Left renal cortex interstitium (tissue), 4 donors: Measurements from ENCODE around the gene KDM1A. TPM values are rescaled to one million over a fixed set of nuclear protein-coding genes. Genes with fewer than 3 reads are reported as not detected.
"Not testable (repeated sequence)": the region's sequence is repeated elsewhere in the genome, so short reads cannot be mapped to it uniquely, and the experiment has no call there.

ENCODE experiments used
- DNase-seq, 4 donors: peaks; one replicate each; pipeline ENCODE4 v3.0.0-alpha.2; 2013; ENCODE audit warnings: low read depth in 4 of 4, low spot score in 2 of 4, missing footprints in 1 of 4
- polyA plus RNA-seq, 4 donors: library from polyadenylated mRNA; unstranded; fragments of 120-200 nt; gene quantifications; one replicate each; pipeline ENCODE4 v1.2.1, GENCODE V29; 2013; ENCODE audit not compliant: insufficient read length in 4 of 4

The KDM1A gene
- polyA plus RNA-seq, 4 donors, result 129 to 142 (median 135) TPM

- not testable (repeated sequence) for DNase-seq
These were observed 9.2 kb upstream of the KDM1A start for GRCh38 chr1:23010025-23010424.

DNA sequence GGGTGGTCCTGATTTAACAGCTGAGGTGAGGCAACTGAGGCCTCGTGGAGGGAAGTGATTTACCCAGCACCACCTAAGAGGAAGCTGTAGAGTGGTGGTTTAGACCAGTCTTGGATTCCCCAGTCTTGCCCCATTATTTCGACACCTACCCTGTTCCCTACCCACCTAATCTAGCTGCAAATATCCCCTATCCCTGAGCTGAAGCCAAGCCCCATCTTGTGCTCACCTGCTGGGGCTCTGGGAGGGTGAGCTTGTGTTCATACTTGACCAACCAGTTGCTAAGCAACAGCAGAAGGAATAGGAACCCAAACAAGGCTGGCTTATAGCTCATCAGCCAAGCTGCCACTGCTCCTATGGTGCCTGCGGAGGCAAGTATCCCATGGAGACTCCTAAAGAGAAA, 5.6 kb upstream of the KDM1A start:
- DNase-seq, result peak in 1 of 4 donors; percentile 57

GRCh38 chr1:23018661-23019093, 591 bp upstream of the KDM1A start:
- no peak for DNase-seq

GRCh38 chr1:23019863-23020625, 776 bp downstream of the KDM1A start:
- peak in 3 of 4 donors; percentile 31 to 79 (median 65) for DNase-seq

DNA sequence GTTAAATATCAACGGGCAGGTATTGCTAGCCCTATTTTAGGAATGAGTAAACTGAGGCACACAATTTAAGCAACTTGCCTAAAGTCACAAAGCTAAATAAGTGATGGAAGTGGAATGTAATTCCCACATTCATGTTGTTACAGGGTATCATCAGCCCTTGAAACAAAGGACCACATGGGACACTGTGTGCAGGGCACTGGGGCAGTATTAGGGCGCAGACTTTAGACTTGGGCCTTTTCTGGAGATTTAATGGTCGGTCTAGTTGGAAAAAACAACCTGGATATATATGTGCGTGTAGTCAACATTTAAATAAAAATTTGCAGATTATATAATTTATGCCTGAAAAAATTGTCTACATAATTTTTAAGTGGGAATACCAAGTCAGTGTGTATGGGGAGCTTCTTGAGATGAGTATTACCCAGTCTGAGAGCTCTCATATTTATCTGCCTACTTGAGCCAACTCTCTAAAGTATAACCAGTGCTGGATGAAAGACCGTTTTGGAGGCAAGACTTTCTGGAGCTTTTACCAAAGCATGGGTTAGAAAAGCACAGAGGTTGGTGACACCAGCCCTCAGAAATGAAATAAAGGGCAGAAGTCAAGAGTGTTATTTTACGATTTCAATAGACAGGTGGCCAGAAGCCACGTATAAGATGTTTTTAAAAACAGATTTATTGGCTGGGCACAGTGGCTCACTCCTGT, 1.6 kb downstream of the KDM1A start:
- DNase-seq, result peak in 1 of 4 donors; percentile 25

DNA sequence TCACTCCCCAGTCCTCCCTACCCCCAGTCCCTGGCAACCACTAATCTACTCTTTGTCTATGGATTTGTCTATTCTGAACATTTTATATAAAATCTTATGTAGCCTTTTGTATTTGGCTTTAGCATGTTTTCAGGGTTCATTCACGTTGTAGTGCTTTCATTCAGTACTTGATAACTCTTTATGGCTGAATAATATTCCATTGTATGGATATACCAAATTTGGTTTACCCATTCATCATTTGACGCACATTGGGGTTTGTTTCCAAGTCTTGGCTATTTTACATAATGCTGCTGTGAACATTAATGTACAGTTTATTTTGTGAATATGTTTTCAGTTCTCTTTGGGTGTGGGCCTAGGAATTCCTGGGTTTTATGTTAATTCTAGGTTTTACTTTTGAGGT, 2.6 kb downstream of the KDM1A start:
- DNase-seq, result no peak

- no peak for DNase-seq
These were observed 4.0 kb downstream of the KDM1A start for GRCh38 chr1:23023174-23023845.

GRCh38 chr1:23026568-23026967, 7.3 kb downstream of the KDM1A start:
- DNase-seq, result no peak

DNA sequence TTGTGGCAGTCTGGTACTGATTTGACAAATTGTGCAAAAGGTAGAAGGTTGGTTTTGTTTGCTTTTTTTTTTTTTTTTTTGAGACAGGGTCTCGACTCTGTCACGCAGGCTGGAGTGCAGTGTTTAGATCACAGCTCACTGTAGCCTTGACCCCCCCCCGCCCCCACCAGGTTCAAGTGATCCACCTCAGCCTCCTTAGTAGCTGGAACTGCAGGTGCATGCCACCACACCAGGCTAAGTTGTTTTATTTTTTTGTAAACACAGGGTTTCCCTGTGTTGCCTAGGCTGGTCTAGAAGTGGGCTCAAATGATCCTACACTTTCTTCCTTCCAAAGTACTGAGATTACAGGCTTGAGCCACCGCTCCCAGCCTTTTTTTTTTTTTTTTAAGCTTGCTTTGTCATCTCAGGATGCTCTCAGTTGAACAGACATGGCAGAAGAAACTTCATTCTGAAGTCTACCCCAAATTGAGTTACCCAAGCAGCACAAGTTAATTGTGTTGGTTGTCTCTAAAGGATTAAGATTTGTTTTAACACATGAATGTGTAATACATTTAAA, 8.2 kb downstream of the KDM1A start:
- no peak for DNase-seq

- no peak for DNase-seq
These were observed 10.1 kb downstream of the KDM1A start for GRCh38 chr1:23029337-23029736.

- no peak for DNase-seq
These were observed 16.7 kb downstream of the KDM1A start for GRCh38 chr1:23035823-23036452.

- DNase-seq, result no peak
These were observed 17.9 kb downstream of the KDM1A start for GRCh38 chr1:23037081-23037740.

DNA sequence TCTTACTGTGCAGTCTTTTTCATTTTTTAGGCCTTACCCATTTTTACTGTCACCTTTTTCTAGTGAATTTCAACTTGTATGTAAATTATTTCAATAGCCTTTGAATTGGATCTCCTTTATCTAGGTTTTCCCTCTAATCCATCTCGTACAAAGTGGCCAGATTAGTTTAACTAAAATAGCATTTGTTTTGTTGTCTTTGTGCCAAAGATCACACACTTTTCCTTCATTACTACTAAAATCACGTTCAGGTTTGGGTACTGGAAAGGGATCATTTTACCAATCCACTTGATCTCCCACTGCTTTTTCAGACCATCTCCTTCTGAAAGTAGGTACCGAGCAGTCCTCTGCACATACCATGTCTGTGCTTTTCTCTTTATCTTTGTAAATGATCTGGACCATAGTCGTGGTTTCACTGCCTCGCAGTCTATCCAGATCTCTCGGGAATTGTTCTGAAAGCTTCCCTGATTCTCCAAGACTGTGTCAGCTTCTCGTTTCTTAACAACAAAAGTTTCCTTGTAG, 20.1 kb downstream of the KDM1A start:
- DNase-seq, result no peak

DNA sequence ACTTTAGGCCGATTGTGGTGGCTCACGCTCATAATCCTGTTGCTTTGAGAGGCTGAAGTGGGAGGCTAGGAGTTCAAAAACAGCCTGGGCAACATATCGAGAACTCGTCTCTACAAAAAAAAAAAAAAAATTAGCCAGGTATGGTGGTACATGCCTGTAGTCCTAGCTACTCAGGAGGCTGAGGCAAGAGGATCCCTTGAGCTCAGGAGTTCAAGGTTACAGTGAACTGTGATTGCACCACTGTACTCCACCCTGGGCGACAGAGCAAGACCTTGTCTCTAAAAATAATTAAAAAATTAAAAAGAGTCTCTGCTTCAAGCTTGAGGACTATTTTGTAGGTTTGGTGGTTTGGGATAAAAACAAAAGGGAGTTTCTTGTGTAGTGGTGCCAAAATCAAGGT, 21.2 kb downstream of the KDM1A start:
- DNase-seq, result no peak

DNA sequence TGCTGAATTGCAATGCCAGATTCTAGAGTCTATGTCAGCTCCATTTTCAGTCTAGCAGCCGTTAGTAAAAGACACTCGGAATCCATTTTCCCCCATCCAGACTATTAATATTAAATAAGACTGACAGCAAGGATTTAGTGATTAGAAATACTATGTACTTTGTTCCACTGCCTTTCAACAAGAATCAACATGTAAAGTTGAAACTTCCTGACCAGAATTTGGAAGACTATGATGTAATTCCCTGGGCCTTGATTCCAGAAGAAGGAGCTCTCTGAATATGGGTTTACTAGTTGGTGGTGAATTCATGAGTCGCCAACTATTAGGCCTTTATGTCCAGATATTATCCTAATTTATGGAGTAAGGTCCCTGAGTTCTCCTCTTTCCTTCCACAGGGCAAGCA, 24.8 kb downstream of the KDM1A start:
- DNase-seq, result no peak

GRCh38 chr1:23050201-23050600, 30.9 kb downstream of the KDM1A start:
- DNase-seq, result no peak

DNA sequence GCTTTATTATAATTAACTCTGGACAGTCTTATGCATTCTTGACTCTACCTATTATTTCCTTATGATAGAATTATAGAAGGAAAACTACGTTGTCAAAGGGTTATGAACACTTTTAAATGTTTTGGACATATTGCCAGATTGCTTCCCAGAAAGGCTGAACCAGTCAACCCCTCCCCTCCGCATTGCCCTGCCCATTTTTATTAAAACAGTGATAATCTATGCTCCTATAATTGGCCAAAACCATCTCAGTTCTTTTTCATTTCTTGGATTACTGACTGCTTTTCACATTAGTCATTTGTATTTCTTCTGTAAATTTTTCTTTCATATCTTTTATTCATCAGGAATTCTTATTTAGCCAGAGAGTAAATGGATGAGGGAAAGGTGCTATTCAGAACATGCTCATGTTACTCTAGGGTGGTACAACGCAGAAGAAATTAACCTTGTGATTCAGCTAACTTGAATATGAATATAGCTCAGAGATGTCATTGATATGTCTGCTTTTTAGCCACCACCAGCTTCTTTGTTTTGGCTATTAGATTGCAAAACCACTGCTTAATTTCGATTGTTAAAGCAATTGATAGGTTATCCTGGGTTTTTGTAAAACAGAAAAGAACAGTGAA, 32.1 kb downstream of the KDM1A start:
- no peak for DNase-seq

DNA sequence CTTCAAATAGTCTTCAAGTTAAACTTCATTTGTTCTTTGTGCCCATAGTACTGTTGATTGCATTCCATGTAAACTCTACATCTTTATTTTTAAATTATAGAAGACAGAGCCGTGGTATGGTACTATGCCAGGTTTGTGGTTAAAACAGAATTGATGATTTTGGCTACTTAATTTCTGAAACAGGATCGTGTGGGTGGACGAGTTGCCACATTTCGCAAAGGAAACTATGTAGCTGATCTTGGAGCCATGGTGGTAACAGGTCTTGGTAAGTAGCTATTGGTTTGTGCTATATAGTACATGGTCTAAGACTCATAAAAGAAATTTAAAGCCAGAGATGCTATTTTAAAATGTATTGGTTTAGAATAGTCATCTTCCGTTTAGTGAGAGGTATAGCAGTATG, 38.0 kb downstream of the KDM1A start:
- no peak for DNase-seq

DNA sequence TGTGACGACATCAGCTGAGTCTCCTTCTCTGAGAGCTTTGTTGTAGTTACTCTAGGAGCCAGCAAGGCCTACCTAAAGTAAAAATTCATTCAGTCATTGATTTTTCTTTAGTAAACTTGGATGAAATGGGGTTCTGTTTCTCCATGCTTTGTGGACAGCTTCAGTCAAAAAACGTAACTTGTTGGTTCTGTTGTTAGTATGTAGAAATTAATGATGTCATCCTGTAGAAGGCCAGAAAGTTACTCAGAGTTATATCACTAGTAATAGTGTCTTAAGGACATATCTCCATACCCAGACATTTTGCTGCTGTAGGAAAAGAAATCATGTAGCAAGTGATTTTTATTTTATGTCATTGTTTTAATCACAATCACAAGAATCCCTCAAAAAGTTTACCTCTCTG, 43.0 kb downstream of the KDM1A start:
- no peak for DNase-seq

GRCh38 chr1:23065385-23065784, 46.1 kb downstream of the KDM1A start:
- DNase-seq, result no peak
